Measurements from ENCODE around the gene EPSTI1.

- TF ChIP-seq CHD2 (IDR thresholded peaks at IDR 0.05; ENCODE audit: low read length, partially characterized antibody) = no peak
- no peak for TF ChIP-seq EP300 (IDR thresholded peaks at IDR 0.05)
- TF ChIP-seq CTCF (IDR thresholded peaks at IDR 0.05) = no peak
- no peak for TF ChIP-seq CBX8 (IDR thresholded peaks at IDR 0.05)
- no peak for TF ChIP-seq NR3C1 (IDR thresholded peaks at IDR 0.05)
- no peak for TF ChIP-seq HOXA7 (CRISPR knock-in tag; IDR thresholded peaks at IDR 0.05)
Observed at GRCh38 chr13:42967660-42968059, 24.4 kb downstream of the EPSTI1 start.

Measured in A549 (cell line).